ENCODE measurements around the gene TNFAIP2.

TNFAIP2 gene

DNA sequence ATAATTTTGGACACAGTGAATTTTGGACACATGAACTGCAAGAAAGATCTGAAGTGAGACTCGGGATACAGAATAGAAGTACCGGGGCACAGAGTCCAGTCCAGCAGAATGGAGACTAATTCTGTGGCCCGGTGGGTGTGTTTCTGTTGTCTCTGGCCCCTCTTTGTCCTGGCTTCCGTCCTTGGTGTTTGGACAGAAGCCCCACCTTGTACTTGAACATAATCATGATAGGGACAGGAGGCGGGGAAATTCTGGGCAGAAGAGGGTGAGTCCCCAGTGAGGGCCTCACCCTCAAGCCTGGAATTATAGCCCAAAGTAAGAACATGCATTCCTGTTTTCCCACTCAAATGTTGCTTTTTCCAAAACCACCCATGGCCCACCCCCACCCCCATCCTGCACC, 39.9 kb downstream of the TNFAIP2 start:
- TF ChIP-seq, protein P1, sequence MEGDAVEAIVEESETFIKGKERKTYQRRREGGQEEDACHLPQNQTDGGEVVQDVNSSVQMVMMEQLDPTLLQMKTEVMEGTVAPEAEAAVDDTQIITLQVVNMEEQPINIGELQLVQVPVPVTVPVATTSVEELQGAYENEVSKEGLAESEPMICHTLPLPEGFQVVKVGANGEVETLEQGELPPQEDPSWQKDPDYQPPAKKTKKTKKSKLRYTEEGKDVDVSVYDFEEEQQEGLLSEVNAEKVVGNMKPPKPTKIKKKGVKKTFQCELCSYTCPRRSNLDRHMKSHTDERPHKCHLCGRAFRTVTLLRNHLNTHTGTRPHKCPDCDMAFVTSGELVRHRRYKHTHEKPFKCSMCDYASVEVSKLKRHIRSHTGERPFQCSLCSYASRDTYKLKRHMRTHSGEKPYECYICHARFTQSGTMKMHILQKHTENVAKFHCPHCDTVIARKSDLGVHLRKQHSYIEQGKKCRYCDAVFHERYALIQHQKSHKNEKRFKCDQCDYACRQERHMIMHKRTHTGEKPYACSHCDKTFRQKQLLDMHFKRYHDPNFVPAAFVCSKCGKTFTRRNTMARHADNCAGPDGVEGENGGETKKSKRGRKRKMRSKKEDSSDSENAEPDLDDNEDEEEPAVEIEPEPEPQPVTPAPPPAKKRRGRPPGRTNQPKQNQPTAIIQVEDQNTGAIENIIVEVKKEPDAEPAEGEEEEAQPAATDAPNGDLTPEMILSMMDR (IDR thresholded peaks at IDR 0.05): no peak

DNA sequence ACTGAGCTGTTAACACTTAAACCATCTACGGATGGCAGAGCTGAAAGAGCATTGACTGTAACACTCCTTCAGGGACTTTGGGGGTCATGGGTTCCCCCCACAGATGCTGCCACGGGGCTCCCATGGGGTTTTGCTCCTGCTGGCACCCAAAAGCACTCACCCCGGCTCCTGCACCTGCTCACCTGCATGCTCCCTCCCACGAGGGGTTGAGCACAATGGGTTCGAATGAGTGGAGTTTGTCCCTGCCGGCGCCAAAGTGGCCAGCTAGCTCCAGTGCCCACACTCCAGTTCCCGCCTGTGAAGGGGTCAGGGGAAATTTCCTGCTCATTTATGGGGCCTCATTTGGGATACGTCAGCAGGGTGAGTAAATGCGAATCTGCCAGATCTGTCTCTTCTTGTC, 40.7 kb downstream of the TNFAIP2 start:
- TF ChIP-seq, protein P1 (IDR thresholded peaks at IDR 0.05): no peak

DNA sequence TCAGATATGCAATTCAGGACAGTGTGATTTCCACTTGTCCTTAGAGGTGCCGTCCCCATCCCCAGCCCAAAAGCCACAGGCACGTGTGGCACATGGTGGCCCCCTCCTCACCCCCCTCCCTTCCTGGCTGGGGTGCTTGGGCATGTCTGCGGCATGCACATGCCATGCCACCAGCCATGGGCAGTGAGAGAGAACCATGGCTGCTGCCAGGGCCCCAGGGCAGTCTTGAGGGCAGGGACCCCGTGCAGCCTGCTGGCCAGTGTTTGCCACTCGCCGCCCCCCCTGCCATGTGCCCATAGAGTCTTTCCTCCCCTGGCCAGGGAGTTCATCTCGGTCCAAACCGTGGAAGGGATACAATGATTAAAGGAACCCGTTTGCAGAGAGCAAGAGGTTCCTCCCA, 41.5 kb downstream of the TNFAIP2 start:
- TF ChIP-seq, protein P1 (IDR thresholded peaks at IDR 0.05): no peak

DNA sequence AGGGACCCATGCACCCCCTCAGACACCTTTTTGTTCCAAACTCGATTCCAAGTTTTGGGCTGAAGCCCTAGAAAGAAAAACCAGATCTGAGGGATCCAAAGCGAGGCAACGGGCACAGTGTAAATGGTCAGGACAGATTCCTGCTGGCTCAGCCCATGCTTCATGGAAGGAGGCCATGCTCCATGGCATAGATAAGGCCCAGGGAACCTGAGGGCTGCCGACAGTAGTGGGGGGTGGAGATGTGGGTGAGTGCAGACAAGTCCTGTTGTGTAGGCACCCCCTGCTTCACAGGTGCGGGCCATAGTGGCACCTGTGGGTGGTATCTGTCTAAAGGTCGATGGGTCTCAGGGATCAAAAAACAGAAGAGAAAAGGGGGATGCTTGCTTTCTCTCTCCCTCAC, 42.1 kb downstream of the TNFAIP2 start:
- TF ChIP-seq, protein P1 (IDR thresholded peaks at IDR 0.05): no peak

DNA sequence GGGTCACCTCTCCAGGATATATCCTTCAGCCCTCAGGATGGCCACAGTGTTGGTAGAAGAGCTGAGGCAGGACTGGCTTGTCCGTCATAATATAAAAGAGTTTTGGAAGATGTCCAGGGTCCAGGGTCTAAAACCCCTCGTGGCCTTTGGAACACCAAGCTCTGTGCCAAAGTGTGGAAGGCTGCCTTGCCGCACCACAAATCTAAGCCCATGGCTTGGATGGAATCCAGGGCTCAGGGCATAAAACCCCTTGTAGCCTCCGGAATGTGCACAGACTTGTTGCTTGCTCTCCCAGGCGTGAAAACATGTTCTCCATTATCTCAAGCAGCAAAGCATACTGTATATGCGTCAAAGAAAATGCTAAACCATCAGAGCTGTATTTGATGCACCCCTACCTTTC, 46.7 kb downstream of the TNFAIP2 start:
- TF ChIP-seq, protein P1 (IDR thresholded peaks at IDR 0.05): no peak

DNA sequence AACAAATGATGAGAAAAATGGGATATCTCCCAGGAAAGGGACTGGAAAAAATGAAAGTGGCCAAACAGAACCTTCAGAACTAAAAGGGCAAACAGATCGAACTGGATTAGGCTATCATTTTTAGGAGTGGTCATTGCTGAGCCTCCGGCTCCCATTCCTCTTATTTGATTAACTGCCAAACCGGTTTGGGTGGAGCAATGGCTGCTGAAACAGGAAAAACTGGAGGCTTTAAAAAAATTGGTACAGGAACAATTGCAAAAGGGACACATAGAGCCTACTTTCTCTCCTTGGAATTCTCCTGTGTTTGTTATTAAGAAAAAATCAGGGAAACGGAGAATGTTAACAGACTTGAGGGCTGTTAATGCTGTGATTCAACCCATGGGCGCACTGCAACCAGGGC, 49.7 kb downstream of the TNFAIP2 start:
- TF ChIP-seq, protein P1 (IDR thresholded peaks at IDR 0.05): no peak

DNA sequence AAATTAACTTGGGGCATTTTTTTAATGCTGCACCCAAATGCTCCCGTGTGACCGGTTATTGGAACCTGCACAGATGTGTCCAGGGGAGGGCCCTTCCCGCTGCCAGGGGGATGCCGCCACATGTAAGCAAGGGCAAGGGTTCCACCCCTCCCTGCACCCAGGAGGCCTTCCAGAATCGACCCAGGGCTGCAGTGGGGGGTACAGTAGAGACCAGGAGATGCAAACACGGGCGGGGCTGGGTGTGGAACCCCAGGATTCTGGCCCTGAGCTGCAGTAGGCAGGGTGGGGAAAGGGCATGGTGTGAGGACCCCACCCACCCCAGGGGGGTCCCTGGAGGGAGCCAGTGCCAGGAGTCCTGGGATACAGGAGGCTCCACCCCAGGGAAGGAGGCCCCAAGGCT, 54.1 kb downstream of the TNFAIP2 start:
- TF ChIP-seq, protein P1 (IDR thresholded peaks at IDR 0.05): no peak

DNA sequence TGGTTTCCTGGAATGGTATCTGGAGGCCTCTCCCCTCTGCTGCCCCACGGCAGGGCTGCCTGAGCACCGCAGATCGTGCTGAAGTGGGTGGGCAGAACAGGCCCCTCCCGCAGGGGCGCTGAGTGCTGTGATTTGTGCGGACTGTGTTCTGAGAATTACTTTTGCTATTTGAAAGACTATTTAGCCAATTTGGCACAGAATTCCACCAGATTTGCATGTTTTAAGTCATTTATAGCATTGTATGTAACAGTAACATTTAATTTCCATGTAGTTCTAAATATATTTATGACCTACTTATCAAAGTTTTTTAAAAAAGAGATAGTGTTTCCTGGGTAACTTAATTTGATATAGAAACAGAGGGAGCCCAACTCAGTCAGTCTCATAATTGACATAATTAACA, 55.3 kb downstream of the TNFAIP2 start:
- TF ChIP-seq, protein P1 (IDR thresholded peaks at IDR 0.05): no peak
